Fibroblast of villous mesenchyme (primary cell): ENCODE measurements around the gene OOSP4B. TPM values are rescaled to one million over a fixed set of nuclear protein-coding genes. Genes with fewer than 3 reads are reported as not detected.

Experiments
- DNase-seq: peaks from one replicate; pipeline ENCODE4 v3.0.0-alpha.2; 2010; ENCODE audit warnings: low read depth
- H3K4me3 ChIP-seq: 2 replicates; pipeline ENCODE4 v1.5.1; 2011; ENCODE audit warnings: low read depth, mild to moderate bottlenecking, low read length
- CTCF ChIP-seq: IDR thresholded peaks from 2 replicates; pipeline ENCODE4 v1.5.1; 2012; ENCODE audit warnings: low read depth, mild to moderate bottlenecking, low read length; ENCODE audit not compliant: insufficient read depth
- total RNA-seq: library from RNA; depleted of rRNA; stranded (reverse); fragments of >200 nt; gene quantifications from 2 replicates; pipeline ENCODE4 v1.2.3, GENCODE V29; 2012

Gene OOSP4B
- total RNA-seq, 1 donor, result not detected

GRCh38 chr11:59984368-59984767 lies 32.6 kb upstream of the OOSP4B start:
- H3K4me3 ChIP-seq, result no peak overlapping the region

GRCh38 chr11:59990421-59990820 lies 26.6 kb upstream of the OOSP4B start:
- TF ChIP-seq CTCF, result no peak
- H3K4me3 ChIP-seq, result no peak overlapping the region
- no peak for DNase-seq

More at GRCh38 chr11:59984368-59984767, 32.6 kb upstream of the OOSP4B start:
- no peak for TF ChIP-seq CTCF
- DNase-seq, result no peak

GRCh38 chr11:59992425-59992824 lies 24.6 kb upstream of the OOSP4B start:
- no peak for TF ChIP-seq CTCF
- H3K4me3 ChIP-seq, result no peak overlapping the region
- DNase-seq, result no peak

- TF ChIP-seq CTCF, result no peak
- DNase-seq, result no peak
- H3K4me3 ChIP-seq, result no peak overlapping the region
Measured at GRCh38 chr11:59997800-59998199, 19.2 kb upstream of the OOSP4B start.

GRCh38 chr11:59999691-60000090 lies 17.3 kb upstream of the OOSP4B start:
- H3K4me3 ChIP-seq, result no peak overlapping the region
- DNase-seq, result no peak
- no peak for TF ChIP-seq CTCF

- H3K4me3 ChIP-seq, result no peak overlapping the region
- DNase-seq, result no peak
- no peak for TF ChIP-seq CTCF
Measured at GRCh38 chr11:60003729-60004128, 13.3 kb upstream of the OOSP4B start.

- H3K4me3 ChIP-seq, result no peak overlapping the region
- DNase-seq, result no peak
- TF ChIP-seq CTCF, result no peak
Measured at GRCh38 chr11:60005360-60005759, 11.6 kb upstream of the OOSP4B start.
